ENCODE measurements around the gene CACNA1I.

DNA sequence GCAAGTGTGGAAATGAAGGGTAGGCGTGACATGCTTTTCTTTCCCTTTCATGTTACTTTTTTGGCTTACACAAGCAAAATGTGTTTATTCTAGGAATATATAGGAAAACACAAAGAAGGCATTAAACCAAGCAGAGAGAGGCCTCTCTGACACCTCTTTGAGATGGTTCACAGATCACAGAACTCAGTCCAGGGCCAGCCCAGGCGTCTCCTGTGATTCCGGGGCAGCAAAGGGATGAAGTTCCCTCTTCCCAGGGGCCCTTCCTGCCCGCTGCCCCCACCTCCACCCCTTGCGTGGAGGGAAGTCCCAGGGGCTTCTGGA is 78.0 kb downstream of the CACNA1I start:
- TF ChIP-seq ELF4 (CRISPR knock-in tag; IDR thresholded peaks at IDR 0.05; ENCODE audit: low read depth) (no peak), CREM (CRISPR knock-in tag; IDR thresholded peaks at IDR 0.05) (no peak), ETV6 (CRISPR knock-in tag; IDR thresholded peaks at IDR 0.05) (no peak), ZNF396 (CRISPR knock-in tag; IDR thresholded peaks at IDR 0.05; ENCODE audit: borderline replicate concordance) (no peak)
- TF ChIP-seq, protein P1, sequence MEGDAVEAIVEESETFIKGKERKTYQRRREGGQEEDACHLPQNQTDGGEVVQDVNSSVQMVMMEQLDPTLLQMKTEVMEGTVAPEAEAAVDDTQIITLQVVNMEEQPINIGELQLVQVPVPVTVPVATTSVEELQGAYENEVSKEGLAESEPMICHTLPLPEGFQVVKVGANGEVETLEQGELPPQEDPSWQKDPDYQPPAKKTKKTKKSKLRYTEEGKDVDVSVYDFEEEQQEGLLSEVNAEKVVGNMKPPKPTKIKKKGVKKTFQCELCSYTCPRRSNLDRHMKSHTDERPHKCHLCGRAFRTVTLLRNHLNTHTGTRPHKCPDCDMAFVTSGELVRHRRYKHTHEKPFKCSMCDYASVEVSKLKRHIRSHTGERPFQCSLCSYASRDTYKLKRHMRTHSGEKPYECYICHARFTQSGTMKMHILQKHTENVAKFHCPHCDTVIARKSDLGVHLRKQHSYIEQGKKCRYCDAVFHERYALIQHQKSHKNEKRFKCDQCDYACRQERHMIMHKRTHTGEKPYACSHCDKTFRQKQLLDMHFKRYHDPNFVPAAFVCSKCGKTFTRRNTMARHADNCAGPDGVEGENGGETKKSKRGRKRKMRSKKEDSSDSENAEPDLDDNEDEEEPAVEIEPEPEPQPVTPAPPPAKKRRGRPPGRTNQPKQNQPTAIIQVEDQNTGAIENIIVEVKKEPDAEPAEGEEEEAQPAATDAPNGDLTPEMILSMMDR (IDR thresholded peaks at IDR 0.05): no peak
- TF ChIP-seq, protein P2, sequence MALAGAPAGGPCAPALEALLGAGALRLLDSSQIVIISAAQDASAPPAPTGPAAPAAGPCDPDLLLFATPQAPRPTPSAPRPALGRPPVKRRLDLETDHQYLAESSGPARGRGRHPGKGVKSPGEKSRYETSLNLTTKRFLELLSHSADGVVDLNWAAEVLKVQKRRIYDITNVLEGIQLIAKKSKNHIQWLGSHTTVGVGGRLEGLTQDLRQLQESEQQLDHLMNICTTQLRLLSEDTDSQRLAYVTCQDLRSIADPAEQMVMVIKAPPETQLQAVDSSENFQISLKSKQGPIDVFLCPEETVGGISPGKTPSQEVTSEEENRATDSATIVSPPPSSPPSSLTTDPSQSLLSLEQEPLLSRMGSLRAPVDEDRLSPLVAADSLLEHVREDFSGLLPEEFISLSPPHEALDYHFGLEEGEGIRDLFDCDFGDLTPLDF (CRISPR knock-in tag; IDR thresholded peaks at IDR 0.05): no peak
- TF ChIP-seq, protein P3, sequence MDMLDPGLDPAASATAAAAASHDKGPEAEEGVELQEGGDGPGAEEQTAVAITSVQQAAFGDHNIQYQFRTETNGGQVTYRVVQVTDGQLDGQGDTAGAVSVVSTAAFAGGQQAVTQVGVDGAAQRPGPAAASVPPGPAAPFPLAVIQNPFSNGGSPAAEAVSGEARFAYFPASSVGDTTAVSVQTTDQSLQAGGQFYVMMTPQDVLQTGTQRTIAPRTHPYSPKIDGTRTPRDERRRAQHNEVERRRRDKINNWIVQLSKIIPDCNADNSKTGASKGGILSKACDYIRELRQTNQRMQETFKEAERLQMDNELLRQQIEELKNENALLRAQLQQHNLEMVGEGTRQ (CRISPR knock-in tag; IDR thresholded peaks at IDR 0.05): no peak
- TF ChIP-seq, protein P4, sequence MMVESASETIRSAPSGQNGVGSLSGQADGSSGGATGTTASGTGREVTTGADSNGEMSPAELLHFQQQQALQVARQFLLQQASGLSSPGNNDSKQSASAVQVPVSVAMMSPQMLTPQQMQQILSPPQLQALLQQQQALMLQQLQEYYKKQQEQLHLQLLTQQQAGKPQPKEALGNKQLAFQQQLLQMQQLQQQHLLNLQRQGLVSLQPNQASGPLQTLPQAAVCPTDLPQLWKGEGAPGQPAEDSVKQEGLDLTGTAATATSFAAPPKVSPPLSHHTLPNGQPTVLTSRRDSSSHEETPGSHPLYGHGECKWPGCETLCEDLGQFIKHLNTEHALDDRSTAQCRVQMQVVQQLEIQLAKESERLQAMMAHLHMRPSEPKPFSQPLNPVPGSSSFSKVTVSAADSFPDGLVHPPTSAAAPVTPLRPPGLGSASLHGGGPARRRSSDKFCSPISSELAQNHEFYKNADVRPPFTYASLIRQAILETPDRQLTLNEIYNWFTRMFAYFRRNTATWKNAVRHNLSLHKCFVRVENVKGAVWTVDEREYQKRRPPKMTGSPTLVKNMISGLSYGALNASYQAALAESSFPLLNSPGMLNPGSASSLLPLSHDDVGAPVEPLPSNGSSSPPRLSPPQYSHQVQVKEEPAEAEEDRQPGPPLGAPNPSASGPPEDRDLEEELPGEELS (CRISPR knock-in tag; IDR thresholded peaks at IDR 0.05): no peak
- TF ChIP-seq, protein P5, sequence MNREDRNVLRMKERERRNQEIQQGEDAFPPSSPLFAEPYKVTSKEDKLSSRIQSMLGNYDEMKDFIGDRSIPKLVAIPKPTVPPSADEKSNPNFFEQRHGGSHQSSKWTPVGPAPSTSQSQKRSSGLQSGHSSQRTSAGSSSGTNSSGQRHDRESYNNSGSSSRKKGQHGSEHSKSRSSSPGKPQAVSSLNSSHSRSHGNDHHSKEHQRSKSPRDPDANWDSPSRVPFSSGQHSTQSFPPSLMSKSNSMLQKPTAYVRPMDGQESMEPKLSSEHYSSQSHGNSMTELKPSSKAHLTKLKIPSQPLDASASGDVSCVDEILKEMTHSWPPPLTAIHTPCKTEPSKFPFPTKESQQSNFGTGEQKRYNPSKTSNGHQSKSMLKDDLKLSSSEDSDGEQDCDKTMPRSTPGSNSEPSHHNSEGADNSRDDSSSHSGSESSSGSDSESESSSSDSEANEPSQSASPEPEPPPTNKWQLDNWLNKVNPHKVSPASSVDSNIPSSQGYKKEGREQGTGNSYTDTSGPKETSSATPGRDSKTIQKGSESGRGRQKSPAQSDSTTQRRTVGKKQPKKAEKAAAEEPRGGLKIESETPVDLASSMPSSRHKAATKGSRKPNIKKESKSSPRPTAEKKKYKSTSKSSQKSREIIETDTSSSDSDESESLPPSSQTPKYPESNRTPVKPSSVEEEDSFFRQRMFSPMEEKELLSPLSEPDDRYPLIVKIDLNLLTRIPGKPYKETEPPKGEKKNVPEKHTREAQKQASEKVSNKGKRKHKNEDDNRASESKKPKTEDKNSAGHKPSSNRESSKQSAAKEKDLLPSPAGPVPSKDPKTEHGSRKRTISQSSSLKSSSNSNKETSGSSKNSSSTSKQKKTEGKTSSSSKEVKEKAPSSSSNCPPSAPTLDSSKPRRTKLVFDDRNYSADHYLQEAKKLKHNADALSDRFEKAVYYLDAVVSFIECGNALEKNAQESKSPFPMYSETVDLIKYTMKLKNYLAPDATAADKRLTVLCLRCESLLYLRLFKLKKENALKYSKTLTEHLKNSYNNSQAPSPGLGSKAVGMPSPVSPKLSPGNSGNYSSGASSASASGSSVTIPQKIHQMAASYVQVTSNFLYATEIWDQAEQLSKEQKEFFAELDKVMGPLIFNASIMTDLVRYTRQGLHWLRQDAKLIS (CRISPR knock-in tag; IDR thresholded peaks at IDR 0.05; ENCODE audit: borderline replicate concordance): no peak
- TF ChIP-seq, protein P6, sequence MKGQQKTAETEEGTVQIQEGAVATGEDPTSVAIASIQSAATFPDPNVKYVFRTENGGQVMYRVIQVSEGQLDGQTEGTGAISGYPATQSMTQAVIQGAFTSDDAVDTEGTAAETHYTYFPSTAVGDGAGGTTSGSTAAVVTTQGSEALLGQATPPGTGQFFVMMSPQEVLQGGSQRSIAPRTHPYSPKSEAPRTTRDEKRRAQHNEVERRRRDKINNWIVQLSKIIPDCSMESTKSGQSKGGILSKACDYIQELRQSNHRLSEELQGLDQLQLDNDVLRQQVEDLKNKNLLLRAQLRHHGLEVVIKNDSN (CRISPR knock-in tag; IDR thresholded peaks at IDR 0.05): no peak
